ENCODE measurements around the gene MTA1. TPM values are rescaled to one million over a fixed set of nuclear protein-coding genes. Genes with fewer than 3 reads are reported as not detected.

MTA1 gene
- total RNA-seq, 1 donor from 2014 or later: 119 TPM

DNA sequence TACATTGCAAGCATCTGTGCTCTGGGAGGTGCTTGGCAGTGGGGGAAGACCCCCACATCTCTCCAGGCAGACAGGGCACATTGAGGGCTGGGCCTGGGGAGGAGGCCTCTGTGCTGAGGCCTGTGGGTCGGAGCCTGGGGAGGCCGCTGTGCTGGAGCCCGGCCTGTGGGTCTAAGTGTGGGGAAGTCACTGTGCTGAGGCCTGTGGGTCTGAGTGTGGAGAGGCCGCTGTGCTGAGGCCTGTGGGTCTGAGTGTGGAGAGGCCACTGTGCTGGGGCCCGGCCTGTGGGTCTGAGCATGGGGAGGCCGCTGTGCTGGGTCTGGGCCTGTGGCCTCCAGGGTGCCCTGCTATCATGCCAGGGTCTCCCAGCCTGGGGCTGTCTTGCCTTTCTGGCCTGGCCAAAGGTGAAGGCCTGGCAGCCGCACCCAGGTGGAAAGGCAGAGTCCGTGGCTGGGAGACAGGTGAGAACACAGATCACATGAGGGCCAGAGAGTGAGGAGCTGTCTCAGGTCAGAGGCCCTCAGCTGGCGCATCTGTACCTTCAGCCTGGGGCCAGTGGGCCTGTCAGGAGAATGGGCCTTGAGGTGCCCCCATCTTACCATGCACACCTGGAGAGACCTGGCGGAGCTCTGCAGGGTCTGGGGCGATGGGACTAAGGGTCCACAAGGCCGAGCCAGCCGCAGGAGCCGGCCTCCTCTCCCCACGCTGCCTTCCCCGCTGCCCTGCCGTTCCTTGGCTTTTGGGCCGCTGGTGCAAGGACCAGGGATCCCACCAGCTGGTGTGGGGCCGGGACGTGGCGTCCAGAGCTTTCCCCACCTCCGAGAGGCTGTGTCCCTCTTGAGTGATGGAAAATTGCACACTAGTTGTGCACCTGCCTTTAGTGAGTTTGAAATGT lies 36.4 kb downstream of the MTA1 start:
- no peaks in the 10 kb centered on the region for H3K4me1 Mint-ChIP-seq
- intact Hi-C loops (cut with micrococcal nuclease): no loop called here
- H3K36me3 Mint-ChIP-seq (ENCODE audit: low read depth): peaks cover 32% of the 10 kb centered on the region
- ATAC-seq (ENCODE audit: low read depth): no peak
- H3K9me3 Mint-ChIP-seq: no peaks in the 10 kb centered on the region
- H3K27ac Mint-ChIP-seq: no peak overlapping the region
- no peak for DNase-seq
- ChIA-PET CTCF (no interaction called here), POLR2A (no interaction called here)
- no peaks in the 10 kb centered on the region for H3K27me3 Mint-ChIP-seq
- H3K4me3 Mint-ChIP-seq: no peak overlapping the region
- no peak for TF ChIP-seq CTCF (IDR thresholded peaks at IDR 0.05)

DNA sequence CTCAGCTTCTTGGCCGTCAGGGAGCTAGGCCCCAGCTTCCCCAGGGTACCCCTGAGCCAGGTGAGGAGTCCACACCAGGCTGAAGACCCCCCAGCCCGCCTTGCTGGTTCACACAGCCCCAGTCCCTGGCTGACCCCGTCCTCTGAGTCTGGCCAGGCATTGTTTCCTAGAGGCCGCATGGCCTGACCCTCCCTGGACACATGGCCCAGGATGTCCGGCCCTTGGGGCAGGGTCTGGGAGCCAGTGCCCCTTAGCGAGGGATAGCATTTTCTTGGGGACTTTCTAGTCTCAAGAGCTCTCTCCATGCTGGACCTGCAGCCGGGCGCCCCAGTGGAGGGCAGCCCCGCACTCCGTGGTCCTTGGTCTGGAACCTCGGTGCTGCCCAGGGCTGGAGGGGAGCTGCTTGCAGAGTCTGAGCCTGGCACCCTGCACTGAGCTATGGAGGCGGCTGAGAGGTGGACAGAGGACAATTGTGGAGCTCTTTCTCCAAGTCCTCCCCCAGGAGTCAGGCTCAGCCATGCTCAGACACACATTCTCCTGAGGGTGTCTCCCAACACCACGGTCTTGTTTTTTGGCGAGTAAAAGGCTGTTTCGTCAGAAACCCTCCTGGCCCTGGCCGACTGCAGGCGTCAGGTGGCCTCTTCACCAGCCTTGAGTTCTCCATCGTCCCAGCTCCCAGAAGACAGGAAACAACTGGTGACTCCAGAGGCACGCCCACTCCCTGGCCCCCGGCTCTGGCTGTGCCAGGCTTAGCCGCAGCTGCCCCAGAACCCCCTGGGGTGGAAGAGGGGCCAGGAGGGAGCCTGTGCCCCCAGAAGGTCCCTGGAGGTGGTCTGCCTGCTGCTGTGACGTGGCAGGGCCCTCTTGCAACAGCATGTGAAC lies 37.4 kb downstream of the MTA1 start:
- no peaks in the 10 kb centered on the region for H3K9me3 Mint-ChIP-seq
- no peak overlapping the region for H3K4me3 Mint-ChIP-seq
- ChIA-PET POLR2A (no interaction called here), CTCF (interaction anchor here (1.1 kb wide), 1 partner anchor 24 kb away, joined by 3 read pairs; no protein-coding TSS in a partner anchor)
- H3K27me3 Mint-ChIP-seq: no peaks in the 10 kb centered on the region
- DNase-seq (no peak), ATAC-seq (ENCODE audit: low read depth) (no peak)
- intact Hi-C loops (cut with micrococcal nuclease): no loop called here
- H3K4me1 Mint-ChIP-seq: no peaks in the 10 kb centered on the region
- no peak overlapping the region for H3K27ac Mint-ChIP-seq
- no peak for TF ChIP-seq CTCF (IDR thresholded peaks at IDR 0.05)
- peaks cover 33% of the 10 kb centered on the region for H3K36me3 Mint-ChIP-seq (ENCODE audit: low read depth)

DNA sequence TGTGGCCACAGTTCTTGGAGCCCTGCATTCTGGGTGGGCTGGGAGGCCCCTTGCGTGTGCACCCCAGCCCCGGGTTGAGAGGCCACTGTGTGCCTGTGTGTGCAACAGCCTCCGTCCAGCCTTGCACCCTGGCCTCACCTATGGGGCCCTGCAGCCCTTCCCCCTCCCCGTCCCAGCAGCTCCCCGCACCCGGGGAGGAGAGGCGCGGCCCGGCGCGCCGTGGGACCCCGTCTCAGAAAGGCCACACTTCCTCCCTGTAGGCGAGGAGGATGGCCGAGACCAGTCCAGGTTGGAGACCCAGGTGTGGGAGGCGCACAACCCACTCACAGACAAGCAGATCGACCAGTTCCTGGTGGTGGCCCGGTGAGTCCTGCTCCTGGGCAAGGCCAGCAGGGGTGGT lies 38.4 kb downstream of the MTA1 start:
- CTCF ChIA-PET: interaction anchor here (1.1 kb wide), 1 partner anchor 23 kb away, joined by 3 read pairs; no protein-coding TSS in a partner anchor
- Mint-ChIP-seq H3K27ac (no peak overlapping the region), H3K9me3 (no peaks in the 10 kb centered on the region), H3K27me3 (no peaks in the 10 kb centered on the region), H3K36me3 (ENCODE audit: low read depth) (peaks cover 28% of the 10 kb centered on the region), H3K4me1 (no peaks in the 10 kb centered on the region), H3K4me3 (no peak overlapping the region)
- ATAC-seq (ENCODE audit: low read depth): no peak
- no peak for DNase-seq
- POLR2A ChIA-PET: no interaction called here
- no peak for TF ChIP-seq CTCF (IDR thresholded peaks at IDR 0.05)
- intact Hi-C loops (cut with micrococcal nuclease): no loop called here

- CTCF ChIA-PET: interaction anchor here (1.1 kb wide), 1 partner anchor 22 kb away, joined by 3 read pairs; no protein-coding TSS in a partner anchor
- DNase-seq: no peak
- no peak overlapping the region for H3K4me3 Mint-ChIP-seq
Observed at GRCh38 chr14:105458571-105458970, 38.9 kb downstream of the MTA1 start.

More at GRCh38 chr14:105458571-105458970, 38.9 kb downstream of the MTA1 start:
- H3K27me3 Mint-ChIP-seq: no peaks in the 10 kb centered on the region
- ATAC-seq (ENCODE audit: low read depth): no peak
- POLR2A ChIA-PET: no interaction called here
- H3K27ac Mint-ChIP-seq: no peak overlapping the region
- TF ChIP-seq CTCF (IDR thresholded peaks at IDR 0.05): no peak
- H3K4me1 Mint-ChIP-seq: no peaks in the 10 kb centered on the region
- H3K9me3 Mint-ChIP-seq: no peaks in the 10 kb centered on the region
- intact Hi-C loops (cut with micrococcal nuclease): no loop called here
- peaks cover 29% of the 10 kb centered on the region for H3K36me3 Mint-ChIP-seq (ENCODE audit: low read depth)
